MG63 (cell line): ENCODE measurements around the gene FRY. TPM values are rescaled to one million over a fixed set of nuclear protein-coding genes. Genes with fewer than 3 reads are reported as not detected.
"Not testable (repeated sequence)": the region's sequence is repeated elsewhere in the genome, so short reads cannot be mapped to it uniquely, and the experiment has no call there.

Experiments
- DNase-seq: peaks from one replicate; pipeline ENCODE4 v3.0.0-alpha.2; 2020
- H3K27me3 ChIP-seq: fragments of 250-450 bp; sonication (Bioruptor Pico); 2 replicates; pipeline ENCODE4 v1.5.1; 2020; ENCODE audit warnings: mild to moderate bottlenecking, moderate library complexity
- H3K36me3 ChIP-seq: fragments of 250-450 bp; sonication (Bioruptor Pico); 2 replicates; pipeline ENCODE4 v1.5.1; 2020; ENCODE audit warnings: mild to moderate bottlenecking, moderate library complexity
- H3K4me3 ChIP-seq: fragments of 250-450 bp; sonication (Bioruptor Pico); 2 replicates; pipeline ENCODE4 v1.5.1; 2020; ENCODE audit warnings: mild to moderate bottlenecking, moderate library complexity
- H3K9me3 ChIP-seq: fragments of 250-450 bp; sonication (Bioruptor Pico); 2 replicates; pipeline ENCODE4 v1.5.1; 2020; ENCODE audit warnings: mild to moderate bottlenecking, moderate library complexity
- total RNA-seq: library from RNA; depleted of rRNA; stranded (reverse); fragments of >200 nt; shearing (Covaris generic); gene quantifications from 2 replicates; pipeline ENCODE4 v1.2.3, GENCODE V29; 2014; ENCODE audit warnings: low replicate concordance

The FRY gene
- total RNA-seq, 1 experiment from 2014 or later = 0.79 TPM

- no peaks in the 10 kb centered on the region for H3K9me3 ChIP-seq
- no peaks in the 10 kb centered on the region for H3K36me3 ChIP-seq
- DNase-seq = no peak
- no peaks in the 10 kb centered on the region for H3K27me3 ChIP-seq
- H3K4me3 ChIP-seq = no peak overlapping the region
These were observed 16.2 kb downstream of the FRY start for GRCh38 chr13:32047793-32048192.

GRCh38 chr13:32048816-32049215 lies 17.2 kb downstream of the FRY start:
- DNase-seq = no peak
- Histone ChIP-seq H3K4me3 (no peak overlapping the region), H3K36me3 (no peaks in the 10 kb centered on the region), H3K27me3 (no peaks in the 10 kb centered on the region), H3K9me3 (no peaks in the 10 kb centered on the region)

- H3K27me3 ChIP-seq = no peaks in the 10 kb centered on the region
- H3K9me3 ChIP-seq = no peaks in the 10 kb centered on the region
- no peak for DNase-seq
- H3K4me3 ChIP-seq = no peak overlapping the region
- H3K36me3 ChIP-seq = no peaks in the 10 kb centered on the region
These were observed 19.6 kb downstream of the FRY start for GRCh38 chr13:32051156-32051555.

- H3K9me3 ChIP-seq = no peaks in the 10 kb centered on the region
- no peaks in the 10 kb centered on the region for H3K27me3 ChIP-seq
- DNase-seq = no peak
- no peak overlapping the region for H3K4me3 ChIP-seq
- no peaks in the 10 kb centered on the region for H3K36me3 ChIP-seq
These were observed 24.7 kb downstream of the FRY start for GRCh38 chr13:32056316-32056715.

GRCh38 chr13:32057325-32057724 lies 25.8 kb downstream of the FRY start:
- H3K27me3 ChIP-seq, DNase-seq, H3K36me3 ChIP-seq, H3K4me3 ChIP-seq, H3K9me3 ChIP-seq: not testable (repeated sequence)

- Histone ChIP-seq H3K4me3 (no peak overlapping the region), H3K27me3 (no peaks in the 10 kb centered on the region), H3K36me3 (no peaks in the 10 kb centered on the region), H3K9me3 (no peaks in the 10 kb centered on the region)
- no peak for DNase-seq
These were observed 28.0 kb downstream of the FRY start for GRCh38 chr13:32059511-32059984.

- H3K36me3 ChIP-seq = no peaks in the 10 kb centered on the region
- H3K27me3 ChIP-seq = no peaks in the 10 kb centered on the region
- no peaks in the 10 kb centered on the region for H3K9me3 ChIP-seq
- no peak for DNase-seq
- H3K4me3 ChIP-seq = no peak overlapping the region
These were observed 28.9 kb downstream of the FRY start for GRCh38 chr13:32060401-32060878.

- no peak for DNase-seq
- no peaks in the 10 kb centered on the region for H3K27me3 ChIP-seq
- H3K36me3 ChIP-seq = no peaks in the 10 kb centered on the region
- H3K4me3 ChIP-seq = no peak overlapping the region
- H3K9me3 ChIP-seq = no peaks in the 10 kb centered on the region
These were observed 32.2 kb downstream of the FRY start for GRCh38 chr13:32063619-32064233.

- H3K27me3 ChIP-seq = no peaks in the 10 kb centered on the region
- DNase-seq = no peak
- no peaks in the 10 kb centered on the region; the same call in 1 of the 2 replicates for H3K9me3 ChIP-seq
- H3K4me3 ChIP-seq = no peak overlapping the region
- H3K36me3 ChIP-seq = no peaks in the 10 kb centered on the region
These were observed 35.8 kb downstream of the FRY start for GRCh38 chr13:32067149-32067961.

- H3K9me3 ChIP-seq = no peaks in the 10 kb centered on the region; the same call in 1 of the 2 replicates
- no peaks in the 10 kb centered on the region for H3K36me3 ChIP-seq
- H3K27me3 ChIP-seq = no peaks in the 10 kb centered on the region
- no peak overlapping the region for H3K4me3 ChIP-seq
- no peak for DNase-seq
These were observed 36.7 kb downstream of the FRY start for GRCh38 chr13:32068255-32068654.

- no peak for DNase-seq
- Histone ChIP-seq H3K9me3 (no peaks in the 10 kb centered on the region; the same call in 1 of the 2 replicates), H3K36me3 (no peaks in the 10 kb centered on the region)
These were observed 41.7 kb downstream of the FRY start for GRCh38 chr13:32073180-32073864.

GRCh38 chr13:32075170-32075851 lies 43.7 kb downstream of the FRY start:
- no peak overlapping the region for H3K4me3 ChIP-seq
- DNase-seq = no peak
- no peaks in the 10 kb centered on the region for H3K27me3 ChIP-seq
- no peaks in the 10 kb centered on the region for H3K36me3 ChIP-seq
- H3K9me3 ChIP-seq = no peaks in the 10 kb centered on the region

More at GRCh38 chr13:32073180-32073864, 41.7 kb downstream of the FRY start:
- Histone ChIP-seq H3K4me3 (no peak overlapping the region), H3K27me3 (no peaks in the 10 kb centered on the region)

GRCh38 chr13:32079587-32079986 lies 48.0 kb downstream of the FRY start:
- no peak for DNase-seq
- no peaks in the 10 kb centered on the region for H3K27me3 ChIP-seq
- no peak overlapping the region for H3K4me3 ChIP-seq
- no peaks in the 10 kb centered on the region for H3K9me3 ChIP-seq
- H3K36me3 ChIP-seq = no peaks in the 10 kb centered on the region

GRCh38 chr13:32080328-32080744 lies 48.8 kb downstream of the FRY start:
- H3K27me3 ChIP-seq = no peaks in the 10 kb centered on the region
- no peak overlapping the region for H3K4me3 ChIP-seq
- H3K36me3 ChIP-seq = no peaks in the 10 kb centered on the region
- no peaks in the 10 kb centered on the region for H3K9me3 ChIP-seq
- no peak for DNase-seq

GRCh38 chr13:32081591-32081990 lies 50.0 kb downstream of the FRY start:
- Histone ChIP-seq H3K27me3 (no peaks in the 10 kb centered on the region), H3K4me3 (no peak overlapping the region), H3K36me3 (no peaks in the 10 kb centered on the region), H3K9me3 (no peaks in the 10 kb centered on the region)
- no peak for DNase-seq

- DNase-seq = no peak
- Histone ChIP-seq H3K9me3 (no peaks in the 10 kb centered on the region), H3K36me3 (no peaks in the 10 kb centered on the region), H3K27me3 (no peaks in the 10 kb centered on the region), H3K4me3 (no peak overlapping the region)
These were observed 54.8 kb downstream of the FRY start for GRCh38 chr13:32086366-32086765.
